ENCODE data around the gene DUSP22. TPM values are rescaled to one million over a fixed set of nuclear protein-coding genes. Genes with fewer than 3 reads are reported as not detected.

Gene DUSP22
- total RNA-seq, 1 experiment from 2014 or later = 25.0 TPM

DNA sequence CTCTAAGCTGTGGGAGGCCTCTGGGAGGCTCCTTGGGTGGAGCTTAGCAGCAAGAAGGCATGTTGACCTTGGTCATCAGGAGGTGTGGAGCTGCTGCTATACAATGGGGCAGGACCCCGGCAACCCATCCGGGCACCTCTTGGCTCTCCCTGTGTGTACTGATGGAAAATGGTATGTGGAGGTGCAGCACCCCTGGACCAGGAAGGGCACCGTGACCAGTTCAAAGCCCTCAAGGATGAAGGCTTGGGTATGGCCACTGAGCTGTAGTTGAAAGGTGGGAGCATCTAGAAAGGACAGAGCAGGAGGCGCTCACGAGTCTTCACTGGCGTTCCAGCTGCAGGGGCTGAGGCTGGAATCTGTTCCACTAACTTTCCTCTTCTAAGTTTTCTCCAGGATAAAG lies 92.6 kb downstream of the DUSP22 start:
- Histone ChIP-seq H4K5ac (ENCODE audit: insufficient read length, low read depth, low read length) (no peak overlapping the region), H3K56ac (ENCODE audit: insufficient read length, low read depth, low read length) (no peak overlapping the region), H3T11ph (ENCODE audit: low read length) (no peak overlapping the region), H3K27ac (ENCODE audit: insufficient read length, low read depth, low read length) (no peak overlapping the region), H3K4me1 (ENCODE audit: insufficient read depth, low read length) (no peaks in the 10 kb centered on the region), H4K91ac (ENCODE audit: insufficient read length, low read depth, low read length) (no peak overlapping the region), H2BK20ac (ENCODE audit: low read depth, low read length, poor library complexity, severe bottlenecking) (no peak overlapping the region), H3K23me2 (ENCODE audit: insufficient read length, low read depth, low read length, poor library complexity, severe bottlenecking) (peaks cover 4% of the 10 kb centered on the region), H2BK120ac (ENCODE audit: low read depth, low read length, poor library complexity, severe bottlenecking) (no peak overlapping the region), H3K27me3 (ENCODE audit: insufficient read depth, low read length) (no peaks in the 10 kb centered on the region; the same call in 1 of the 2 replicates), H4K8ac (replicated peaks; ENCODE audit: insufficient read length, low read depth, low read length) (no peak overlapping the region), H2BK5ac (ENCODE audit: insufficient read length, low read length) (no peak overlapping the region), H3K79me2 (ENCODE audit: insufficient read depth, low read length) (no peaks in the 10 kb centered on the region), H3K14ac (ENCODE audit: insufficient read depth, low read length) (no peak overlapping the region), H2AFZ (ENCODE audit: low read length) (no peak overlapping the region), H3K18ac (ENCODE audit: insufficient read length, low read depth, low read length) (no peak overlapping the region), H3K23ac (ENCODE audit: insufficient read length, low read depth, low read length) (no peak overlapping the region), H2AK5ac (ENCODE audit: insufficient read length, low read length) (no peak overlapping the region), H3K4me2 (ENCODE audit: insufficient read depth, insufficient read length, low read length) (no peak overlapping the region), H3K9me3 (ENCODE audit: control insufficient read depth, low read depth, low read length) (peaks cover 24% of the 10 kb centered on the region), H3K4ac (ENCODE audit: low read depth, low read length) (no peak overlapping the region), H2BK12ac (ENCODE audit: insufficient read length, low read depth, low read length) (no peak overlapping the region), H4K20me1 (ENCODE audit: control insufficient read depth, insufficient read depth, insufficient read length) (no peaks in the 10 kb centered on the region), H3K79me1 (ENCODE audit: insufficient read depth, low read depth, low read length, poor library complexity, severe bottlenecking) (no peaks in the 10 kb centered on the region), H2BK15ac (ENCODE audit: low read depth, low read length) (no peak overlapping the region), H3K9ac (ENCODE audit: extremely low read depth, insufficient read length, low read length) (no peak overlapping the region)
- TF ChIP-seq, protein P1, sequence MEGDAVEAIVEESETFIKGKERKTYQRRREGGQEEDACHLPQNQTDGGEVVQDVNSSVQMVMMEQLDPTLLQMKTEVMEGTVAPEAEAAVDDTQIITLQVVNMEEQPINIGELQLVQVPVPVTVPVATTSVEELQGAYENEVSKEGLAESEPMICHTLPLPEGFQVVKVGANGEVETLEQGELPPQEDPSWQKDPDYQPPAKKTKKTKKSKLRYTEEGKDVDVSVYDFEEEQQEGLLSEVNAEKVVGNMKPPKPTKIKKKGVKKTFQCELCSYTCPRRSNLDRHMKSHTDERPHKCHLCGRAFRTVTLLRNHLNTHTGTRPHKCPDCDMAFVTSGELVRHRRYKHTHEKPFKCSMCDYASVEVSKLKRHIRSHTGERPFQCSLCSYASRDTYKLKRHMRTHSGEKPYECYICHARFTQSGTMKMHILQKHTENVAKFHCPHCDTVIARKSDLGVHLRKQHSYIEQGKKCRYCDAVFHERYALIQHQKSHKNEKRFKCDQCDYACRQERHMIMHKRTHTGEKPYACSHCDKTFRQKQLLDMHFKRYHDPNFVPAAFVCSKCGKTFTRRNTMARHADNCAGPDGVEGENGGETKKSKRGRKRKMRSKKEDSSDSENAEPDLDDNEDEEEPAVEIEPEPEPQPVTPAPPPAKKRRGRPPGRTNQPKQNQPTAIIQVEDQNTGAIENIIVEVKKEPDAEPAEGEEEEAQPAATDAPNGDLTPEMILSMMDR (conservative IDR thresholded peaks at IDR 0.05) = no peak
- H3K36me3 Mint-ChIP-seq (ENCODE audit: insufficient read depth in 1 of 3, low read depth in 3 of 3) = peaks cover 0 to 5% (median 5%) of the 10 kb centered on the region in 3 experiments; a peak in 5 of 7 replicates
- no peaks in the 10 kb centered on the region for H3K4me1 Mint-ChIP-seq
- DNase-seq = no peak
- no peak overlapping the region for H3K4me3 Mint-ChIP-seq
- H3K27me3 Mint-ChIP-seq (ENCODE audit: low read depth) = peaks cover 78% of the 10 kb centered on the region
- no CpG with 5 or more reads among the region's 6 CpGs for WGBS (ENCODE audit: extremely low coverage, insufficient read length, low lambda C conversion rate)
- H3K9me3 Mint-ChIP-seq = peaks cover 19 to 22% of the 10 kb centered on the region in 2 experiments
- H3K27ac Mint-ChIP-seq = no peak overlapping the region

All from H9 (cell line).